ENCODE results near the gene CCNI2.
"Not testable (repeated sequence)": the region's sequence is repeated elsewhere in the genome, so short reads cannot be mapped to it uniquely, and the experiment has no call there.

The CCNI2 gene

GRCh38 chr5:132785365-132785764 is 38.1 kb downstream of the CCNI2 start:
- DNase-seq, result no peak

DNA sequence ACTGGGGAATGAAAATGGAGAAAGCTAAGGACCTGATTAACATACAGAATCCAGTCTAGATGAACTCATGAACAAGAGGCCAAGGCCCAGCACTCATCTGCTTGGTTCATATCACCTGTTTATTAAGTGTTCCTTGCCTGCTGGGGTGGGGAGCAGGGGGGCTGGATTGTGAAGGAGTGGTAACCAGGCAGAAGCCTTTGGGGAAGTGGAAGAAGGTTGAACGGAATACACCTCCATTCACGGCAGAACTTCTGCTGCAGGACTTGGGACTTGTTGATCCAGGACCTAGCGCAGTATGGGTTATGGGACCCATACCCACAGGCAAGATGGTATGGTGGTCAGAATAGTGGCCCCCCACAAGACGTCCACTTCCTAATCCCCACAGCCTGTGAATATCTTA is 38.6 kb downstream of the CCNI2 start:
- DNase-seq, result no peak

DNA sequence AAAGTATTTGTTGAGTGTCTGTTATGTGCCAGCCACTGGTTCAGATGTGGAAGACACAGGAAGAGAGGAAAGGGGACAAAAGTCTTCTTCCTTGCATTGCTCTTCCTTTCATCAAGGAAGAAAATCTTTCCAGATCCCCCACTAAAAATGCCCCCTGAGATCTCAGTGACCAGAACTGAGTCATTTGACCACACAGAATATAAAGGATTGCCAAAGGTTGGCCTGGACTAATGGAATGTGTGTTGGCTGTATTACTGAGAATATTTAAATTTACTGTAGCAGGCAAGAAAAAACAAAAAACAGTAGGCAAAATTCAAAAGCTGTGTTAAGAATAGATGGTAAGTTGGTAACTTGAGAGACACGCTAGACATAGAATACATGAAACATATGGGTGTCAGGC is 39.9 kb downstream of the CCNI2 start:
- no peak for DNase-seq

GRCh38 chr5:132788508-132788907 is 41.3 kb downstream of the CCNI2 start:
- no peak for DNase-seq

- DNase-seq, result no peak
These were observed 42.0 kb downstream of the CCNI2 start for GRCh38 chr5:132788990-132789886.

DNA sequence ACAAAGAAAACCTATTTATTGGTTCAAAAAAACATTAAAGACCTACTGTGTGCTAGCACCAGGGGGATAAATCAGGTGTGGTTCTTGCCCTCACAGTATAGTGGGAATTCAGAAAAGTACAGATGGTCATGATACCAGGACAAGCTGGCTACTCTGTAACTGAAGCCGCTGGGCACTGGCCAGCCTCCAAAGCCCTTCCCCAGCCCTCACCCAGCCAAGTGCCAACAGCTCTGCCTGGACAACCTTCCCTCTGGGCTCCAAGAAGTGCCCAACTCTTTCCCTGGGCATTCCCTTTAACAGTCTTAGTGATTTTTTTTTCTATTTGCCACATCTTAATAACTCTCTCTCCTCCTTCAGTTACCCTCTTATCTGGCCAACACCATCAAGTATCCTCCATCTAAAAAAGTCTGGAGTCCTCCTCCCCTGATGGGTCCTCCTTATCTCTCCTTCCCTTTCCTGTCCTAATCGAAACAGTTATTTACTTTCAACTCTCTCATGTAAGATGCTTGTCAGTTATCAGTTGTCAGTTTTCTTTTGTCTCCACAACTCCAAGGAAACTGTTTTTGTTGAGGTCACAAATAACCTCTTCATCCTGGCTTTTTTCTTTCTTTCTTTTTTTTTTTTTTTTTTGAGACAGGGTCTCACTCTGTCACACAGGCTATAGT is 43.1 kb downstream of the CCNI2 start:
- DNase-seq, result no peak

- DNase-seq, result no peak
These were observed 43.8 kb downstream of the CCNI2 start for GRCh38 chr5:132791026-132791425.

GRCh38 chr5:132797651-132798050 is 50.4 kb downstream of the CCNI2 start:
- no peak for DNase-seq

DNA sequence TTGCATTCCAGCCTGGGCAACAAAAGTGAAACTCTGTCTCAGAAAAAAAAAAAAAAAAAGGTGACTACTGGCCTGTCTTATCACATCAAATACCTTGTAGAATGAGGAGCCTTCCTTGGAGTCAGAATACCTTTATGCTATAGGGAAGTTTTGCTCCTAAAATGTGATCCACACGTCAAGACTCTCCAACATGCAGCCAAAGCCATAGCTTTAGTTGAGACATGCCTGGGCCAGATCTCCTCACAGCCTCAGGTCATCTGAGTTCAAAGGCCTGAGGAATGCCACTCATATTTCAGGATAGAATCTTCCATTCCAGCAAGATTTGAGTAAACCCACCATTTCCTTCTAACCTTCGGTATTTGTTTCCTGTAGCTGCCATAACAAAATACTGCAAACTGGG is 52.2 kb downstream of the CCNI2 start:
- no peak for DNase-seq

DNA sequence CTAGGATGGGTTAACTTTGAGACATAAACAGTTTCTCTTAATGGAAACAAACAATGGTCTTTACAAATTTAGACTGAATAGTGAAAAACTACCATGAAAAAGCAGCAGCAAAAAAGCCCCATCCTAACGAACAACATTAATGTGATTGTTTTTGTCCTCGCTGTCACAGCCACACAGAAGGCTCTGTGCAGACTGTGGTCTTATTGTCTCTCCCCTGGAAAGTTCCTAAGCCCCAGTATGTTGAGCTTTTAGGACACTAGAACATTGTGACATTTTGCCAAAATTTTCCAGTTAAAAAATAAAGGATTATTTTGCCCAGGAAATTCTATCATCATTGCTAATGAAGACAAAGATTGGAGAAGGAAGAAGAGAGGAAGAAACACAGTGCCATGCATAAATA is 53.3 kb downstream of the CCNI2 start:
- no peak for DNase-seq

GRCh38 chr5:132802044-132802684 is 54.9 kb downstream of the CCNI2 start:
- no peak for DNase-seq

- DNase-seq, result not testable (repeated sequence)
These were observed 55.5 kb downstream of the CCNI2 start for GRCh38 chr5:132802685-132803066.
